GM21390 (cell line): ENCODE measurements around the gene SLC6A6.
A peak's percentile ranks its signal among the peaks of the same experiment; 100 is the strongest.
"Not testable (repeated sequence)": the region's sequence is repeated elsewhere in the genome, so short reads cannot be mapped to it uniquely, and the experiment has no call there.

Source experiments
- ATAC-seq: cut with Tn5 transposase; IDR thresholded peaks from one replicate; pipeline ENCODE4 v1.9.1; 2021; ENCODE audit not compliant: unreplicated experiment

The SLC6A6 gene

DNA sequence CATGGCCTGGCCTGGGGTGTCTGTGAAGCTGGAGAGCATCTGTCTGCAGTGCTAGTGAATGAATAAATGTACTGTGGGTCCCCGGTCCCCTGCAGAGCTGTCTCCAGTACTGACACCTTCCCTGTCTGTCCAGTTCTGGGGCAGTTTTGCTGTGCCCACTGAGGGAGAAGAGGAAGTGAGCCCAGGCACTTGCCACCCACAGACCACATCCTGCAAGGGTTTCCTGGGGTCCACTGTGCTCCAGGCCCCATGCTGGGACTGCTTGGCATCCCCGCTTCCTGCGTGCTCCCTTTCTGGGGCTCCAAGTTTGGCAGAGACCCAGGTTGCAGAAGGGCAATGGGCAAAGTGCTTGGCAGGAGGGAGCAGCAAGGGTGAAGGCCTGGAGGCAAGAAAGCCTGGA lies 4.9 kb upstream of the SLC6A6 start:
- no peak for ATAC-seq

DNA sequence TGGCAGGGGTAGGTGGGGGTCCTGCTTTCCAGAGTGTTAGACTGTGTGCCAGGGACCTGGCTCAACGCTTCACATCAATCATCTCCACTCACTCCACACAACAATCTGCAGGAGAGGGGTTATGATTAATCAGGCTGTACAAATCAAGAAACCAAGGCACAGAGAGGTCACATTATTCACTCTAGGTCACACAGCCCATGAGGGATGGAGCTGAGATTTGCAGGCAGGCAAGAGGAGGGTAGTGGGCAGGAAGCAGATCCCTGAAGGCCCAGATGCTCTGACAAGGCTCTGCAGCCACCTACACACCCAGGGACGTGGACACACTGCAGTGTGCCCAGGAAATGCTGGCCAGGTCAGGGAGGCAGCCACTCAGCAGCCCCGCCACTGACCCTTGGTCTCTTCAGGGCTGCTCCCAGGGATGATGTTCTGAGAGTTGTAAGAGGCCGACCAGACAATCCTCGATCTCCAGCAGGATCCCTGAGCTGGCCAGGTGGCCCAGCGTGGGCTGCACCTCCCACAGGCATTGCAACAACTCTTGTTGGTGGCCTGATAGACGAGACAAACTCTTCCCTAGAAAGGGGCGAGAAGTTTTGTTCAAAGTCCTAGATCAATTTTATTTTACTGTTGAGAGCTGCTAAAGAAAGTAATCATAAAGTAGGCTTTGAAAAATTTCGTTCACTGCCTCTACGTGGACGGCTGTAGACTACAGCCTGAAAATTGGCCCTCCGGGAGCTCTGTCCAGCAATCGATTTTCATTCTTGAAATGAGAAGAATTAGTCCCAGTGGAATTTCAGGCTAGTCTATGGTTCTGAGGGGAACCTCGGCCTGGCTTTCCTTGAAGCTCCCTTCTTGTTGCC lies 4.2 kb upstream of the SLC6A6 start:
- no peak for ATAC-seq

DNA sequence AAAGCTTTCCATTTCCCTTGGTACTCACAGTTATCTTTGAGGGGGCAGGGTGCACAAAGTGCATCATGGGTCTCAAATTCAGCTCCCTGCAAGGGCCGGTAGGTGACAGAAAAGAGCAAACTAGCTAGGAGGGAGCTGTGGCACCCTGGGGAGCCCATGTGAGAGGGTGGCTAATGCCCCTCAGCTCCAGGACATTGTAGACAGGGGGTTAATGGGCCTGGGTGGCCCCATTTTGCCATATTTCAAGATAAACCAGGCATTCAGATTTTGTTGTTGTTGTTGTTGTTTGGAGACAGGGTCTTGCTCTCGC lies 3.7 kb upstream of the SLC6A6 start:
- ATAC-seq = no peak

DNA sequence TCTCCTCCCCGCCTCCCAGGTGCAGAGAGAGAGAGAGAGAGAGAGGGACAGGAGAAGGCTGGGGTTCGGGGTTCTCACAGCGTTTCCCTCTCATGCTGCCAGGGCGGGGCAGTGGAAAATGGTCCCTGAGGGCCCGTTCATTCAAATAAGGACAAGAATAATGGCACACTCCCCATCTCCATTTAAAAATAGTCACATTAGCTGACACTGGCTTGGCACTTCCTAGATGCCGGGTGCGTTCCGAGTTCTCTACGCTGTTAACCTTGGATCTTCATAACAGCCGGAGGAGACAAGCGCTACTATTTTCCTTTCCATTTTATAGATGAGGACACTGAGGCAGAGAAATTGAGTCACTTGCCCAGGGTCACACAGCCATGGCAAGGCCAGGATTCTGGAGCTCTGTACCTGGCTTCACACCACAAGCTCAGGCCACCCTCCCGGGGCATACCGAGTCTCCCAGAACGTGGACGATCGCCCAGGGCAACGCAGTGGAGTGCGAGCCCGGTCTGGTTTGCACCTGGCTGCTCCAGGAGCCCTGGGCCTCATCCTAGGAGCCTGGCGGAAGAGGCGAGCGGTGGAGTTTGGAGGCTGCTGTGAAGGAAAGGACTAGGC lies 608 bp upstream of the SLC6A6 start:
- peak; percentile 2 for ATAC-seq

DNA sequence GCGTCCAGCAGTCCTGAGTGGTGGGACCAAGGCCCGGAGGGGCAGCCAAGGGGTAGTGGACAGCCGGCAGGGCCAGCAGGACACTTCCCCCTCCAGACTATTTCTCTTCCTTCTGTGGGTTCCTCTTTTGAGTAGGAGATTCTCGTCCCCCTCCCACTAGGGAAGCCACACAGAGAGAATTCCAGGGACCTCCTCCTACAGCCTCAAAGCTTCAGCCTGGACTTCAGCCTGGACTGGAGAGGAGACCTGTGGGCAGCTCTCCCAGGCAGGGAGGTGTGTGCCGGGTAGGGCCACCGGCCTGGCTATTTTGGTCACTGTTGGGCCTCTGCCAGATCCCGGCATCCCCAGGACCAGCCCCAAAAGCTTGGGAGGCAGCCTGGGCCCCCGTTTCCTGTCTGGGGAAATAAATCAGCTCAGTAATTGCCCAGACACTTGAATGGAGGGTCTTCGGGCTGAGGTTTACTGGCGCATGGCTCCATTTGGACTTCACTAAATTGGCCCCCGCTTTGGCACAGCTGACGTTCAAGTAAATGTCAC lies 1.3 kb downstream of the SLC6A6 start:
- ATAC-seq = no peak

DNA sequence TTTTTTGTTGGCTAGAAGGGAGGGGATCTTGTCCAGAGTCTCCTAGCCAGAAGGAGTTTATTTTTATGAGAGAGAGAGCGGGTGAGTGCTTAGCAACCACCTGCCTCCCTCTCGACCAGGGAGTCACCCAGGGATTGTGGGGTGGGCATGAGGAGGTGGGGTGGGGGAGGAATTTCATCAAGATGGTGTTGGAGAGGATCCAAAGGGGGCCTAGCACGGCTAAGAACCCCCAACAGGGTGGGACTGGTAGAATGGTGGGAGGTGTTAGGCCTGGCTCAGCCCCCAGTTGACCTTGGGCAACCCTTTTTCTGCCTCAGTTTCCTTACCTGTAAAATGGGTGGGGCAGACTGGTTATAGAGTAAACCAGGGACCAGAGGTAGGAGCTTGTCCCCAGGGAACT lies 1.8 kb downstream of the SLC6A6 start:
- ATAC-seq = no peak

DNA sequence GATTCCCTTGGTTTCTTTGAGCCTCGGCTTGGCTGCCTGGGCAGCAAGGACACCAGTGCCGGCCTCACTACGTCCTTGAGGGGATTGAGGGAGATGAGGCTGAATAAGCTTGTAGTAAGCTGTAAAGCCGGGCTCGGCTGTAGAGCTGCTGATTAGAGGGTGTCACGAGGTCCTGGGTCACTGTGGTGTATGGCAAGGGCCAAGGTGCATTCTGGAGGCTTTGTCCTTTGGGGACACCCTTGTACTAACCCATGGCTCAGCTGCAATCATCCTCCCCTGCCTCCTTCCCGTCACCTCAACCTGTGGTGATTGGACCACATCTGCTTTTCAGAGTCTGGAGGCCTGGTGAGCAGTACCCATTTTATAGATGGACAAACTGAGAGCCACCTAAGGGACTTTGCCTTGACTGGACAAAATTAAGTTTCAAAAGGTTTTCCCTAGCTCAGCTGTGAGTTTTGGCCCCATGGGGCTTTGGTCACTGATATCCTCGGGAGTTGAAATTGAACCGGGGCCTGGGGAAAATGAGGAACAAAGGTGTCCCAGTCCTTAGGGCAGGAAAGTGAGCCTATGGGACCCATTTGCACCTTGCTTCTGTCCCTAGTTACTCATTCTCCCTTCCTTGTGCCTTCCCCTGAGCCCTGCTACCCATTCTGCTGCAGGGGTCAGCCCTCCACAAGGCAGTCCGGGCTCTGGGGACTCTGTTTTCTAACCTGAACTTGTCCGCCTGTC lies 2.4 kb downstream of the SLC6A6 start:
- ATAC-seq = no peak

DNA sequence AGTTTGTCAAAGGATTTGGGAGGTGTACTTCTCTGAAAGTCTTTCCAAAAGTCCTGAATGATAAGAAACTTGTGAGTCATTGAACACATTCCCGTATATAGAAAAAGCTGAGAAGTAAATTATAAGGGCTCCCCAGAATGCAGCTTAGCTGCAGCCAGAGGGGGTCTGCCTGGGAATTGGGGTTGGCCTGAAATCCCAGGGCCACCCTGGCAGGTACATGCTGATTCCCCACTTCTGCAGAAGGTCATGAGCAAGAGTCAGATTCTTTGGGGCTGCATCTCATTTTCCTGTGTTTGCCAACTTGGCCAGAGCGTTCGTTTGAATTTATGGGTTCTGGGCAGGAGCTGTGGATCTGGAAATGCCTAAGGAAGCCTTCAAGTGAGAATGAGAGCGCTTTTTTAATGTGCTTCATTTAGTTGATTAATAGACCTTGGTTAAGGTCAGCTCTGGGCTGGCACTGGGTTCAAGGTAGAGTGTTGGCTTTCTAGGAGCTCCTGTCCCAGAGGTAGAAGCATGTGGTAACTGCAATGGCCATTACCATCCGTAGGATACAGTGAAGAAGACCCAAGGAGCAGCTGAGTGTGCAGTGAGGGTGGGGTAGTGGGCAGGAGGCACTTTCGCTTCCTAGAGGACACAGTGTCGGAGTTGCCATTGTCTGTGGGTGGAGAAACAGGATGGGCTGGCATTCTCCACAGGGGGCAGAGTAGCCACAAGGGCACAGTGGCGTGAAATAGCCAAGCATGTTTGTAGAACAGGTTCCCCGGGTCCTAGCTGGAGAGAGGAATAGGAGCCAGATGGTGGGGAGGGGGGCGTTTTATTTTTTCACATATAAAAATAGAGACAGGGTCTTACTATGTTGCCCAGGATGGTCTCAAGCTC lies 3.2 kb downstream of the SLC6A6 start:
- no peak for ATAC-seq

DNA sequence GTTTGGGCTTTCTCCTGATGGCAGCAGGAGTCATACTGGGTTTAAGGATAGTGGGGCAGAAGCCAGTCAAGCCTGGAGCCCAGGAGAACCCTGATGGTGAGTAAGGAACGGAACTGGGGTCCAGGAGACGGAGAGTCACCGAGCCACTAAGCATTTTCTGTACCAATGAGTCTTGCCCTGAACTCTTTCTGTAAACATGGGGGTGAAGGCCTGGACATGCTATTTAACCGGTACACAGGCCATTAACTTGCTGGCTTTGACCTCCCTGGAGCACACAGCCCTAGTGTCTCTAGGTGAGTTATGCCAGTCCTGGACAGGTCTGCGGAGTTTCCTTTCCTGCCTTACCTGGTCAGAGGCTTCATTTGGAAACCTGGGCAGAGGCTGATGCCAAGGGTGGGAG lies 3.9 kb downstream of the SLC6A6 start:
- ATAC-seq = no peak

DNA sequence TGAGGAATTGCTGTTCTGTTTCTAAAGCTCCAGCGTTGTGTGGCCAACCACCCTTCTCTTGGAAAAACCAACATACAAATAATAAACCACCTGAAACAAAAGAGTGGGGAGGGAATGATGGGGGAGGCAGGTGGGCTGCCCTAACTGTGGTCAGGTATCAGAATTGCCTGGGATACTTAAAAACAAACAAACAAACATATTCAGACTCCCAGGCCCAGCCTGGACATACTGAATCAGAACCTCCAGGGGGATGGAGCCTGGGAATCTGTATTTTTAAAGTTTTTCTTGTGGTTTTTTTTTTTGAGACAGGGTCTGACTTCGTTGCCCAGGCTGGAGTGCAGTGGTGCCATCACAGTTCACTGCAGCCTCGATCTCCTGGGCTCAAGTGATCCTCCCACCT lies 4.4 kb downstream of the SLC6A6 start:
- no peak for ATAC-seq

DNA sequence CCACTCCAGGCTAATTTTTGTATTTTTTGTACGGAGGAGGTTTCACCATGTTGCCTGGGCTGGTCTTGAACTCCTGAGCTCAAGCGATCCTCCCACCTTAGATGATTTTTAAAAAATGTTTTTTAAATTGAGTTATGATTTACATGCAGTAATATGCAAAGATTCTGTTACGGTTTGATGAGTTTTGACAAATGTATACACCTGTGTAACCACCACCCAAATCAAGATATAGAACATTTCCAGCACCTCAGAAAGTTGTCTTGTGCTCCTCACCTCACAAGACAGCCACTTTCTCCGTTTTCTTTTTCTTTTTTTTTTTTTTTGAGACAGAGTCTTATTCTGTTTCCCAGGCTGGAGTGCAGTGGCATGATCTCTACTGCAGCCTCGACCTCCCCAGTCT lies 4.8 kb downstream of the SLC6A6 start:
- ATAC-seq = no peak

DNA sequence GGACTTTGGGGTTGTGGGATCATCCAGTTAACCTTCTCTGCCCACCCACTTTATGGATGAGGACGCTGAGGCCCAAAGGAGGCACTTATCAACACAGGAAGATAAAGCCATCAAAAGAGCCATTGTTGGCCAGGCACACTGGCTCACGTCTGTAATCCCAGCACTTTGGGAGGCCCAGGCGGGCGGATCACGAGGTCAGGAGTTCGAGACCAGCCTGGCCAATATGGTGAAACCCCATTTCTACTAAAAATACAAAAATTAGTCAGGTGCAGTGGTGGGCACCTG lies 7.3 kb downstream of the SLC6A6 start:
- not testable (repeated sequence) for ATAC-seq

DNA sequence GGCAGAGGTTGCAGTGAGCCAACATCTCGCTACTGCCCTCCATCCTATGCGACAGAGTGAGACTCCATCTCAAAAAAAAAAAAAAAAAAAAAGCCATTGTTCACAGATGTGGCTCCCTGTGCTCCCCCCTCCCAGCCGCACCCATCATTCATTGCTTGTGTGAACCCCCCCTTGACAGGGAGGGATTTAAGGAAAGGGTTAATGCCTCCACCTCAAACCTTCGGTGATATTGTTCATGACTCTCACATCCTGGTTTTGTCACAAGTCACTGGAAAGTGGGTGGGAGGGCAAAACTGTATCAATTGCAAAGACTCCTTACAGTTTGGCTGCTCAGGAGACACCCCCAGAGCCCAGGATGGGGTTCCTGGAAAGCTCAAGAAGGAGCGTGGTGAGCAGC lies 7.7 kb downstream of the SLC6A6 start:
- no peak for ATAC-seq

DNA sequence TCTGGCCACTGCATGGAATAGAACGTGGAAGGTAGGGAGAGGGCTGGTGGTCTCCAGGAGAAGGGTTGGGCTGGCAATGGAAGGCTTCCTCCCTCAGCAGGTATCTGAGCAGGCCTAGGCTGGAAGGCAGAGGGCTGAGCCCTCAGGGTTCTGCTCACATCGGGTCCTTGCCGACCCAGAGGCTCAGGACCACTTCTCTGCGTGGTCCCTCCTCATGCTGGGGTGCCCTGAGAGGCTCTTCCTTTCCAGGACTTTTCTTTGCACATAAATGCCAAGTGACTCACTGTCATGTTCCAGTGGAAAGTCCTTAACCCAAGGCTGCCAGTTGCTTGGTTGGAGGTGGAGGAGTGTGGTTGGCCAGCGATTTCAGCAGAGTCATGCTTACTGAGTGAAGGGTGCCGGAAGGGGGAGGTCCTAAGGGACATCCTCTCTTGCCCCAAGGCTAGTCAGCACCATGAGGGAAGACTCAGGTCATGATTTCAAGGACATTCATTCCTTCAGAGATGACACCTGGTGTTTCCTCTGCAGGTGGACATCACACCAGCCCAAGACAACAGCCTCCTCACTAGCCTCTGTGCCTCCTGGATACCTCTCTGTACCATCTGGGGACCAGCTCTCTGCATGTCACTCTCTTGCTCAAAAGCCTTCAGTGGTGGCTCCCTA lies 8.2 kb downstream of the SLC6A6 start:
- ATAC-seq = peak; percentile 58

DNA sequence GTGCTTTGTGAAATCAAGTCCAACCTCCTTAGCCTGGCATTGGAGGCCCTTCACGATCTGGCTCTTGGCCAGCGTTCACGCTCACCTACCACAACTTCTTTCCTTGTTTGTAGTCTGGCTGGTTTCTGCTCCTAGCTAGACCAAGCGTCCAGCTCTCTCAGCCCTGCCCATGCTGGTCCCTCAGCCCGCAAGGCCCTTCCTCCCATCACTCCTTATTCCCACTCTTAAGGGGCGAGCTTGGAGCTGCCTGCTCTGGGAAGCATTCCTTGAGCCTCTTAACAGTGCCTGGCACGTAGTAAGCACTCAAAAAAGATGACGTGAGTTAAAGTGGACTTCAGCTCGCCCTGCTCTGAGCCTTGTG lies 8.7 kb downstream of the SLC6A6 start:
- ATAC-seq = no peak

DNA sequence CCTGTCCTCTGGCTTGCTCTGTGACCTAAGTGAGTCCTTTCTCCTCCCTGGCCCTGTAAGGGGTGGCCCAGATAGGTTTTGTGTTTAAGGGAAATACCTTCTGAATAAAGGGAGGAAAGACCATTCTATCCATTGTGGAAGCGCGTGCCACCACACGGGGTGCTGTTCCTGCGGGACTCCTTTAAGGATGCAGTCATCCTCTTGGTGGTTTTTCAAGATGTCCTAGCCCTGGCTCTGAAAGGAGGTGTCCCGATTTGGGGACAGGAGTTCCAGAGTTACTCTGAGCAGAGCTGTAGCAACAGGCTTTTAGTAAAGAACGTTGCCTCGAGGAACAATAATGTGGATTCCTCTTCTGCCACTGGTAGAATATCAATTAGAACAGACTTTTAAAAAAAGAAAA lies 9.6 kb downstream of the SLC6A6 start:
- no peak for ATAC-seq

DNA sequence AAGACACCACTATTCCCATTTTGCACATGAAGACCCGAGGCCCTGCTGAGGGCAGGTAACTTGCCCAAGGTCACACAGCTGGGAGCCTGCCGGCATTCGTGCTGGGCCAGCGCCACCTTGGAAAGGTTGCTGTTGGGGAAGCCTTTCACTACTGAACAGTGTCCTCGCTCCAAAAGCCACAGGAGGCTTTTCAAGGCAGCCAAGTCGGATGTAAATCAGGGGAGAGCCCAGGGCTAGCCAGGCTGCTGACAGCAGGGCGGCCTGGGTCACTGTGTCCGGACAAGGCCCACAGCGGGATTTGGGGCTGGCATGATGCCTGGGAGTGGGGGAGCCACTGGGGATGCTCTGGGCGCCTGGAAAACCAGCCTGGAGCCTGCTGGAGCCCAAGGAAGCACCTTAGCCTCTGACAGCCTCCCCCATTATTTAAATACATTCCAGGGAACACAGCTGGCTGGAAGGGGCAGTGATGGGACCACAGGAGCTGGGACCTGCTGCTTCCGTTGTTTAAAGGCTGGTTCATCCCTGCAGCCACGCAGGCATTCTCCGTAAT lies 10.5 kb downstream of the SLC6A6 start:
- no peak for ATAC-seq

DNA sequence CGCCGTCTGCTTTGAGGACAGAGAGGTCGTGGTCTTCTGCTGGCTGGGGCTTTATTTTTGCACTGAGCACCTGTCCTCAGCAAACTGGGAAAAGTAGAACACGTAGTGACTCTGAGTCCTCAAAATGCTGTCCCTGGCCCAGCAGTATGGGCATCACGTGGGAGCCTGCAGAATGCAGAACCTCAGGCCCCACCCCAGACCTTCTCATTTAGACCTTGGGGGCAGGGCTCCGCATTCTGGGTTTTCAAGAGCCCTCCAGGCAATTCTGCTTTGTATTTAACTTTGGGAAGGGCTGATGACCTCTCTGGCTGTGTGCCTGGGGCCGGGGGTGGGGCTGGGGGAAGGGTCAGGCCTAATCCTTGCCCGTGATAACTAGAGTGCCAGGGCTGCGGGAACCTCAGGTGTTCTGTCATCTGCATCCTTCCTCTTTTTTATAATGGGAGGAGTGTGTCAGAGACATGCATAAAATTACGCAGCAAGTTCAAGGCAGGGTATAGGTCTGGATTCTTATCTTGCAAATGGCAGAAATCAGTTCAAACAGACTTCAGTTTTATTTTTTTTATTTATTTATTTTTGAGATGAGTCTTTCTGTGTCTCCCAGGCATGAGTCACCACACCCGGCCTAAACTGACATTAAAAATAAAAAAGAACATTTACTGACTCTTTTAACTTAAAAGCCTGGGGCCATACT lies 11.1 kb downstream of the SLC6A6 start:
- ATAC-seq = no peak

DNA sequence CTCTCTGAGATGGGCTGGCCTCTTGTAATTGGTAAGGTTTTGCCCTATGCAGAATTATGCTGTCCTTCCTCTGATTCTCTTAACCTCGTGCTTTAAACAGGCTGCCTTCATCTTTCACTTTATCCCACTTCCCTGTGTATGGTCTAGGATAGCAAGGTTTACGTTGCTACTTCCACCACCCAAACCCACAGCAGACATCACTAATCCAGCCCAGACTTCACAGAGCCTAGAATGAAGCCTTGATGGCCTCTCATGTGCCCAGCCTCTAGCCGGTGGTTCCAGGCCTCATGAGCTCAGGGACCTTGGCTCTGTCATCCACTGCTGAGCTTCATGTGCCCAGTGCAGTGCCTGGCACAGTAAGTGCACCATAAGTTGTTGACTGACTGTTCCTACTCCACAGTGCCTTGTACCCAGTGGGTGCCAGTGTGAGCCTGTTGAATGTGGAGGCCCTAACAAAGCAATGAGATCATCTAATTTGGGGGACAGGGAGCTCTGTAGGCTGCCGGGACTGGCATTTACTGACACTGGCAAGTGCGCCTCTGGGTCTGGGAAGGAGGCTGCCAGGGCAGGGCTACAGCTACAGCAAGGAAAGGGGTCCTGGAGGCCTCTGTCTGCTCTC lies 12.5 kb downstream of the SLC6A6 start:
- no peak for ATAC-seq

DNA sequence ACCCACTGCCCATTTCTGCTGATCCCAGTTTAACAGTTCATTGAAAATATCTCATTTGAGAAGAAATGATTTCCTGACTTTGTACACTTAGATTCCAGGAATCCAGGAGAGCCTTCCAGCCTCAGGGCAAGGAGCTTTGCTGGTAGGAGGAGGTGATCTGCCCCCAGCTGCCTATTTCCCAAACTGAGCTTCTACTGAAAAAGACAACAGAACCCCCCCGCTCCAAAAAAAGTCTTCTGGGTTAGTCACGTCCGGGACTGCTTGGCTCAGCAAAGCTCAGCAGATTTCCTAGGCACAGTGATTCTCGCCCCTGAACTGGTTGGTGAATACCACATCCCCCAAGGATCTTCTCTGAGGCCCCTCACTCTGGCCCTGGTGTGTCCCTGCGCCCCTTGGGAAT lies 13.1 kb downstream of the SLC6A6 start:
- ATAC-seq = no peak
